HepG2 (cell line): ENCODE results near the gene SETD1A. TPM values are rescaled to one million over a fixed set of nuclear protein-coding genes. Genes with fewer than 3 reads are reported as not detected.

Experiments used
- ATAC-seq: fragments of 200-7000 bp; cut with Tn5 transposase; 3 replicates; pipeline ENCODE4 v1.9.1; 2020; ENCODE audit warnings: mild to moderate bottlenecking, moderate library complexity
- BruUV-seq: library from RNA; stranded (reverse); fragments of 400-500 nt; replicated peaks from 2 replicates; lab custom pipeline; 2021; lab: Mats Ljungman, UMichigan
- CTCF ChIA-PET: fragments of 300-600 bp; formaldehyde crosslinking; extraction: SDS; loops from one replicate; lab custom pipeline; 2021; ENCODE audit warnings: low total read pairs, inconsistent platforms, low intra/inter-chr PET ratio; lab: Yijun Ruan, JAX
- POLR2A ChIA-PET: fragments of 350-600 bp; sonication (Branson Sonifier 250); formaldehyde crosslinking; loops from one replicate; lab custom pipeline; 2020; ENCODE audit warnings: antibody characterized with exemption, inconsistent platforms; lab: Yijun Ruan, JAX
- DNase-seq: peaks from one replicate; pipeline ENCODE4 v3.0.0-alpha.2; 2015; ENCODE audit warnings: low spot score
- FAIRE-seq: peaks from 3 replicates; lab custom pipeline; 2011; peaks lifted over from hg19 to GRCh38; lab: Jason Lieb, UNC
- H2AFZ ChIP-seq: one replicate; pipeline ENCODE4 v1.6.1; 2011; ENCODE audit warnings: low read length, inconsistent platforms
- H3K27ac ChIP-seq: fragments of 300-600 bp; 3 replicates; pipeline ENCODE4 v1.8.0; 2011; ENCODE audit warnings: mixed run types, mild to moderate bottlenecking, mixed read lengths, low read length, inconsistent platforms; ENCODE audit not compliant: insufficient read depth; ENCODE audit errors: extremely low read length
- H3K27me3 ChIP-seq, 2 experiments: fragments of 200-600 bp in 1 of 2; 2 replicates in 1 of 2; 3 replicates in 1 of 2; pipeline versions ENCODE4 v1.6.0 to v1.8.0; 2011; ENCODE audit warnings: low read length in 2 of 2, mild to moderate bottlenecking in 2 of 2, moderate library complexity in 2 of 2, inconsistent platforms in 1 of 2; ENCODE audit not compliant: insufficient read depth in 2 of 2, control insufficient read depth in 1 of 2
- H3K36me3 ChIP-seq, 2 experiments: fragments of 200-600 bp in 1 of 2; replicated peaks in 1 of 2; 2 replicates in 1 of 2; 3 replicates in 1 of 2; pipeline versions ENCODE4 v1.5.1 to v1.8.0; 2011; ENCODE audit warnings: low read length in 2 of 2, inconsistent platforms in 1 of 2; ENCODE audit not compliant: insufficient read depth in 2 of 2, control insufficient read depth in 1 of 2
- H3K4me1 ChIP-seq: 2 replicates; pipeline ENCODE4 v1.5.1; 2012; ENCODE audit warnings: low read length, inconsistent platforms; ENCODE audit not compliant: insufficient read depth
- H3K4me2 ChIP-seq: 2 replicates; pipeline ENCODE4 v1.6.0; 2011; ENCODE audit warnings: low read depth, low read length, inconsistent platforms
- H3K4me3 ChIP-seq, 3 experiments: fragments of 200-600 bp in 1 of 3; sonication (generic), shearing (Covaris generic) in 1 of 3; replicated peaks in 1 of 3; 2 replicates each; pipeline ENCODE4 v1.5.1; 2011 to 2016; ENCODE audit warnings: low read length in 3 of 3, inconsistent platforms in 2 of 3, low read depth in 2 of 3, mild to moderate bottlenecking in 2 of 3, control low read depth in 1 of 3, mixed read lengths in 1 of 3; ENCODE audit not compliant: insufficient read depth in 1 of 3
- H3K79me2 ChIP-seq: one replicate; pipeline ENCODE4 v1.6.1; 2011; ENCODE audit warnings: low read length, inconsistent platforms; ENCODE audit not compliant: insufficient read depth
- H3K9ac ChIP-seq: 2 replicates; pipeline ENCODE4 v1.6.0; 2011; ENCODE audit warnings: mild to moderate bottlenecking, low read depth, low read length, inconsistent platforms; ENCODE audit not compliant: insufficient read depth
- H3K9me3 ChIP-seq: 2 replicates; pipeline ENCODE4 v1.5.1; 2012; ENCODE audit warnings: mild to moderate bottlenecking, low read length
- H4K20me1 ChIP-seq: 2 replicates; pipeline ENCODE4 v1.6.0; 2011; ENCODE audit warnings: inconsistent platforms, mild to moderate bottlenecking, low read length, moderate library complexity; ENCODE audit not compliant: insufficient read depth
- FUBP1 ChIP-seq: sonication (generic); formaldehyde crosslinking; IDR thresholded peaks from 2 replicates; pipeline ENCODE4 v1.5.1; 2020; ENCODE audit warnings: missing genetic modification reagents, mild to moderate bottlenecking, borderline replicate concordance
- NCOR1 ChIP-seq: fragments of 200-600 bp; sonication (generic); IDR thresholded peaks from 2 replicates; pipeline ENCODE4 v1.7.0; 2017; ENCODE audit warnings: antibody characterized with exemption, low read length, borderline replicate concordance
- PLSCR1 ChIP-seq: sonication (generic); formaldehyde crosslinking; IDR thresholded peaks from 2 replicates; pipeline ENCODE4 v1.5.0; 2020; ENCODE audit warnings: missing genetic modification reagents, mild to moderate bottlenecking, borderline replicate concordance
- POGZ ChIP-seq: sonication (generic); formaldehyde crosslinking; IDR thresholded peaks from 2 replicates; pipeline ENCODE4 v1.4.0; 2020; ENCODE audit warnings: mild to moderate bottlenecking, missing genetic modification reagents
- SP1 ChIP-seq, 2 experiments: fragments of 450-650 bp in 1 of 2; sonication (generic) in 1 of 2; formaldehyde crosslinking in 1 of 2; IDR thresholded peaks; 2 replicates each; pipeline versions ENCODE4 v1.4.0 to v1.6.1; 2016 to 2020; ENCODE audit warnings: missing genetic modification reagents in 1 of 2
- SP5 ChIP-seq: IDR thresholded peaks from 2 replicates; pipeline ENCODE4 v1.6.1; 2016; ENCODE audit warnings: low read depth, borderline replicate concordance
- ZNF20 ChIP-seq: sonication (generic); formaldehyde crosslinking; IDR thresholded peaks from 2 replicates; pipeline ENCODE4 v1.4.0; 2020; ENCODE audit warnings: mild to moderate bottlenecking, moderate library complexity, missing genetic modification reagents
- ZNF292 ChIP-seq: sonication (generic); formaldehyde crosslinking; IDR thresholded peaks from 2 replicates; pipeline ENCODE4 v1.8.1; 2022; ENCODE audit warnings: mild to moderate bottlenecking, low read depth, missing genetic modification reagents, borderline replicate concordance
- ZNF3 ChIP-seq: IDR thresholded peaks from 2 replicates; pipeline ENCODE4 v1.7.0; 2017; ENCODE audit warnings: inconsistent platforms
- ZNF326 ChIP-seq: sonication (generic); formaldehyde crosslinking; IDR thresholded peaks from 2 replicates; pipeline ENCODE4 v1.4.0; 2020; ENCODE audit warnings: missing genetic modification reagents, borderline replicate concordance
- ZNF615 ChIP-seq: sonication (generic); formaldehyde crosslinking; IDR thresholded peaks from 2 replicates; pipeline ENCODE4 v1.5.0; 2020; ENCODE audit warnings: mild to moderate bottlenecking, missing genetic modification reagents, borderline replicate concordance
- ZNF687 ChIP-seq: sonication (generic); formaldehyde crosslinking; IDR thresholded peaks from 2 replicates; pipeline ENCODE4 v1.5.1; 2020; ENCODE audit warnings: mild to moderate bottlenecking, missing genetic modification reagents, moderate library complexity
- ZNF766 ChIP-seq: sonication (generic); formaldehyde crosslinking; IDR thresholded peaks from 2 replicates; pipeline ENCODE4 v1.5.0; 2020; ENCODE audit warnings: missing genetic modification reagents, borderline replicate concordance
- ZNF788 ChIP-seq: sonication (generic); formaldehyde crosslinking; IDR thresholded peaks from 2 replicates; pipeline ENCODE4 v1.5.0; 2020; ENCODE audit warnings: mild to moderate bottlenecking, missing genetic modification reagents, borderline replicate concordance
- WGBS: methylation state at CpG from one replicate; pipeline ENCODE4 v1.1.6; 2017; ENCODE audit warnings: low lambda C conversion rate; 5-methylcytosine and 5-hydroxymethylcytosine counted together
- in situ Hi-C: cut with HindIII; loops from 2 replicates; pipeline ENCODE4 v1.10.0; 2017; ENCODE audit warnings: low pct_unique_long_range_greater_than_20kb; ENCODE audit not compliant: extremely low pct_ligation_motif_present
- intact Hi-C: fragments of 100-400 bp; cut with micrococcal nuclease; formaldehyde crosslinking; loops from one replicate; pipeline ENCODE4 v1.10.0; 2022; ENCODE audit not compliant: unreplicated experiment
- polyA plus RNA-seq, 8 experiments: library from polyadenylated mRNA; depleted of rRNA in 3 of 8; stranded (reverse) in 7 of 8; unstranded in 1 of 8; fragments of >200 nt; fragmentation: Illumina TruSeq in 4 of 8; extraction: Trizol in 4 of 8; gene quantifications; 2 replicates each; pipeline versions ENCODE4 v1.2.1 to v1.2.3, GENCODE V29; 2011 to 2016; ENCODE audit warnings: low read depth in 4 of 8, missing spikeins in 1 of 8, mixed read lengths in 1 of 8; ENCODE audit not compliant: insufficient read depth in 1 of 8
- total RNA-seq, 5 experiments: library from RNA; depleted of rRNA; stranded (reverse); fragments of >200 nt; fragmentation: Illumina TruSeq; extraction: Trizol; gene quantifications; 2 replicates each; pipeline ENCODE4 v1.2.3, GENCODE V29; 2016; ENCODE audit warnings: low read depth in 1 of 5

The SETD1A gene
- total and polyA plus RNA-seq, 2 of the 13 experiments (the other 11 are each of a cell fraction or from before 2014, with no cell fraction given) = 3.8 to 5.6 TPM

GRCh38 chr16:30992931-30993816 lies 35.6 kb downstream of the SETD1A start (continued):
- peak; percentile 56 for TF ChIP-seq ZNF687 (CRISPR knock-in tag)
- peak; percentile 50; the same call in 1 of the 2 replicates for TF ChIP-seq ZNF788 (CRISPR knock-in tag)
- no peak for TF ChIP-seq NCOR1
- TF ChIP-seq PLSCR1 = no peak

- Histone ChIP-seq H3K4me3 (peak overlapping the region; percentile 84 to 89 (median 84)), H2AFZ (no peak overlapping the region), H3K9ac (peak overlapping the region; percentile 79), H3K27me3 (no peaks in the 10 kb centered on the region), H3K4me2 (peak overlapping the region; percentile 97), H3K36me3 (no peaks in the 10 kb centered on the region), H3K79me2 (no peaks in the 10 kb centered on the region), H3K9me3 (no peaks in the 10 kb centered on the region), H3K27ac (peak overlapping the region; percentile 93), H3K4me1 (peaks cover 87% of the 10 kb centered on the region), H4K20me1 (no peaks in the 10 kb centered on the region)
- CTCF ChIA-PET = no interaction called here
- POLR2A ChIA-PET = interaction anchor here (0.6 to 5.9 kb wide), 13 partner anchors 8 to 458 kb away, joined by 4 to 81 read pairs (median 12); partner anchors contain the start of genes HSD3B7, KAT8, STX4 and ZNF646
- WGBS = 63% methylated on average over 11 of the region's 11 CpGs
- FAIRE-seq (no peak), DNase-seq (no peak), ATAC-seq (no peak)
- BruUV-seq = no TSS peak
- in situ Hi-C loops (loop anchor here (10.0 to 25.0 kb wide), 2 partner anchors 716 to 879 kb away; partner anchors contain the start of gene ZNF267), intact Hi-C loops (loop anchor here (1.0 to 5.0 kb wide), 3 partner anchors 11 to 209 kb away; partner anchors contain the start of genes HSD3B7 and ZNF629)
- TF ChIP-seq ZNF326 (no peak), POGZ (CRISPR knock-in tag) (0 out of 2 replicates have a peak, but pooled peaks have one; percentile 13), FUBP1 (0 out of 2 replicates have a peak, but pooled peaks have one; percentile 20), ZNF615 (CRISPR knock-in tag) (no peak), ZNF3 (CRISPR knock-in tag) (no peak), ZNF292 (CRISPR knock-in tag) (no peak), ZNF20 (CRISPR knock-in tag) (0 out of 2 replicates have a peak, but pooled peaks have one; percentile 16), ZNF766 (0 out of 2 replicates have a peak, but pooled peaks have one; percentile 1), SP1 (IDR thresholded peaks at IDR 0.05) (no peak), SP1 (CRISPR knock-in tag; IDR thresholded peaks at IDR 0.05) (no peak), SP5 (CRISPR knock-in tag) (no peak)
Observed at GRCh38 chr16:30995927-30996323, 38.4 kb downstream of the SETD1A start.
